Esophagus muscularis mucosa (tissue), 4 donors: ENCODE measurements around the gene JAKMIP1. TPM values are rescaled to one million over a fixed set of nuclear protein-coding genes. Genes with fewer than 3 reads are reported as not detected.

ENCODE experiments used
- DNase-seq: peaks from one replicate; pipeline ENCODE4 v3.0.0-alpha.2; 2017; ENCODE audit errors: extremely low spot score
- H3K27ac ChIP-seq, 4 donors: fragments of 200-600 bp; sonication (generic); replicated peaks in 1 of 4; 1 replicate in 3 of 4; 2 replicates in 1 of 4; pipeline ENCODE4 v1.5.1; 2016 to 2019; ENCODE audit warnings: mild to moderate bottlenecking in 1 of 4
- H3K27me3 ChIP-seq, 4 donors: fragments of 200-600 bp; sonication (generic); one replicate each; pipeline versions ENCODE4 v1.5.1 to v1.6.0; 2016 to 2019
- H3K36me3 ChIP-seq, 4 donors: fragments of 200-600 bp; sonication (generic); one replicate each; pipeline ENCODE4 v1.5.1; 2016 to 2019
- H3K4me1 ChIP-seq, 4 donors: fragments of 200-600 bp; sonication (generic); one replicate each; pipeline ENCODE4 v1.5.1; 2016 to 2019
- H3K4me3 ChIP-seq, 4 donors: fragments of 200-600 bp; sonication (generic); 1 replicate in 2 of 4; 2 replicates in 2 of 4; pipeline ENCODE4 v1.5.1; 2016 to 2019; ENCODE audit warnings: mild to moderate bottlenecking in 4 of 4, moderate library complexity in 1 of 4
- H3K9me3 ChIP-seq, 4 donors: fragments of 200-600 bp; sonication (generic); 1 replicate in 3 of 4; 2 replicates in 1 of 4; pipeline ENCODE4 v1.5.1; 2016 to 2019
- CTCF ChIP-seq, 3 experiments: fragments of 200-600 bp in 2 of 3; fragments of 450-650 bp in 1 of 3; sonication (generic) in 2 of 3; IDR thresholded peaks; one replicate each; pipeline ENCODE4 v1.5.1; 2017 to 2019; ENCODE audit warnings: antibody characterized with exemption in 3 of 3, mild to moderate bottlenecking in 2 of 3, moderate library complexity in 1 of 3
- EP300 ChIP-seq: sonication (generic); formaldehyde crosslinking; IDR thresholded peaks from one replicate; pipeline ENCODE4 v1.6.1; 2017; ENCODE audit warnings: antibody characterized with exemption
- POLR2A ChIP-seq: fragments of 450-650 bp; IDR thresholded peaks from one replicate; pipeline ENCODE4 v1.6.1; 2017; ENCODE audit warnings: antibody characterized with exemption, moderate library complexity, mild to moderate bottlenecking, low read depth
- POLR2AphosphoS5 ChIP-seq, 2 donors: sonication (generic); formaldehyde crosslinking; IDR thresholded peaks; one replicate each; pipeline ENCODE4 v1.6.1; 2017; ENCODE audit warnings: antibody characterized with exemption in 2 of 2
- WGBS: methylation state at CpG from one replicate; pipeline ENCODE4 v1.1.5; 2018; 5-methylcytosine and 5-hydroxymethylcytosine counted together
- intact Hi-C: fragments of 100-400 bp; cut with DNase I; formaldehyde crosslinking; loops from one replicate; pipeline ENCODE4 v1.15.1; 2023
- total RNA-seq, 4 donors: library from RNA; depleted of rRNA; stranded (reverse); fragments of >200 nt; gene quantifications; one replicate each; pipeline versions ENCODE4 v1.1.0 to v1.2.1, GENCODE V29; 2016

Gene JAKMIP1
- total RNA-seq, 4 donors from 2014 or later, result 0.57 to 2.8 (median 0.91) TPM

GRCh38 chr4:5988086-5988845 is 212.1 kb downstream of the JAKMIP1 start:
- Histone ChIP-seq H3K9me3 (peaks cover 0 to 9% (median 4%) of the 10 kb centered on the region in 4 donors), H3K36me3 (no peaks in the 10 kb centered on the region), H3K27ac (no peak overlapping the region), H3K4me1 (no peaks in the 10 kb centered on the region), H3K4me3 (no peak overlapping the region), H3K27me3 (peaks cover 0 to 48% (median 2%) of the 10 kb centered on the region in 4 donors)
- intact Hi-C loops, result no loop called here
- TF ChIP-seq CTCF (IDR thresholded peaks at IDR 0.05) (no peak), POLR2AphosphoS5 (IDR thresholded peaks at IDR 0.05) (no peak), EP300 (no peak), POLR2A (no peak)
- 72% methylated on average over 14 of the region's 14 CpGs for WGBS
- no peak for DNase-seq

- intact Hi-C loops, result no loop called here
- no peak overlapping the region for H3K27ac ChIP-seq
- TF ChIP-seq CTCF (IDR thresholded peaks at IDR 0.05) (no peak), POLR2A (no peak), POLR2AphosphoS5 (IDR thresholded peaks at IDR 0.05) (no peak), EP300 (no peak)
- H3K36me3 ChIP-seq, result no peaks in the 10 kb centered on the region
- peaks cover 0 to 3% (median 0%) of the 10 kb centered on the region in 4 donors for H3K4me1 ChIP-seq
- no peak for DNase-seq
- H3K27me3 ChIP-seq, result peaks cover 0 to 44% (median 0%) of the 10 kb centered on the region in 4 donors
- H3K4me3 ChIP-seq, result no peak overlapping the region
- peaks cover 0 to 9% (median 4%) of the 10 kb centered on the region in 4 donors for H3K9me3 ChIP-seq
Measured at GRCh38 chr4:5984843-5985242, 215.5 kb downstream of the JAKMIP1 start.

- TF ChIP-seq EP300, result no peak
- H3K4me1 ChIP-seq, result peaks cover 0 to 3% (median 0%) of the 10 kb centered on the region in 4 donors
- DNase-seq, result no peak
- intact Hi-C loops, result no loop called here
- peaks cover 0 to 38% (median 0%) of the 10 kb centered on the region in 4 donors for H3K27me3 ChIP-seq
- H3K36me3 ChIP-seq, result no peaks in the 10 kb centered on the region
- WGBS, result 74% methylated on average over 7 of the region's 9 CpGs
- H3K4me3 ChIP-seq, result no peak overlapping the region
- peaks cover 0 to 9% (median 4%) of the 10 kb centered on the region in 4 donors for H3K9me3 ChIP-seq
- H3K27ac ChIP-seq, result no peak overlapping the region
Measured at GRCh38 chr4:5982156-5982973, 218.0 kb downstream of the JAKMIP1 start.

GRCh38 chr4:5980436-5981155 is 219.8 kb downstream of the JAKMIP1 start:
- no peak overlapping the region for H3K4me3 ChIP-seq
- intact Hi-C loops, result no loop called here
- DNase-seq, result no peak
- TF ChIP-seq CTCF (IDR thresholded peaks at IDR 0.05), result no peak
- no peak for TF ChIP-seq POLR2AphosphoS5 (IDR thresholded peaks at IDR 0.05)
- TF ChIP-seq EP300, result no peak
- no peak for TF ChIP-seq POLR2A
- WGBS, result 47% methylated on average over 3 of the region's 3 CpGs
- H3K36me3 ChIP-seq, result no peaks in the 10 kb centered on the region
- peaks cover 0 to 54% (median 0%) of the 10 kb centered on the region in 4 donors for H3K27me3 ChIP-seq
- peaks cover 0 to 9% (median 4%) of the 10 kb centered on the region in 4 donors for H3K9me3 ChIP-seq
- H3K4me1 ChIP-seq, result peaks cover 0 to 3% (median 0%) of the 10 kb centered on the region in 4 donors
- no peak overlapping the region for H3K27ac ChIP-seq
